Naive thymus-derived CD4-positive, alpha-beta T cell (primary cell): ENCODE measurements around the gene MPG. TPM values are rescaled to one million over a fixed set of nuclear protein-coding genes. Genes with fewer than 3 reads are reported as not detected.

Experiments
- ATAC-seq: fragments of 150-1000 bp; cut with Tn5 transposase; 2 replicates; pipeline ENCODE4 v1.10.0; 2021; ENCODE audit warnings: mild to moderate bottlenecking, moderate library complexity
- CTCF ChIA-PET: fragments of 350-600 bp; sonication (Branson Sonifier 250); formaldehyde crosslinking; loops from one replicate; lab custom pipeline; 2021; ENCODE audit warnings: antibody characterized with exemption; lab: Charles Lee
- POLR2A ChIA-PET: fragments of 350-600 bp; sonication (Branson Sonifier 250); formaldehyde crosslinking; loops from one replicate; lab custom pipeline; 2021; ENCODE audit warnings: antibody characterized with exemption, inconsistent platforms; lab: Charles Lee
- DNase-seq, 9 donors: peaks; one replicate each; pipeline versions ENCODE4 v3.0.0 to v3.0.0-alpha.2; 2020 to 2022; ENCODE audit warnings: mixed read lengths in 1 of 9
- H3K27ac ChIP-seq: one replicate; pipeline ENCODE4 v1.7.0; 2013; ENCODE audit warnings: mild to moderate bottlenecking, low read depth, low read length, moderate library complexity
- H3K27me3 ChIP-seq, 2 donors: one replicate each; pipeline ENCODE4 v1.7.0; 2013; ENCODE audit warnings: low read length in 2 of 2, mild to moderate bottlenecking in 2 of 2, moderate library complexity in 2 of 2; ENCODE audit not compliant: control insufficient read depth in 2 of 2, insufficient read depth in 2 of 2
- H3K36me3 ChIP-seq, 3 experiments: 1 replicate in 2 of 3; 2 replicates in 1 of 3; pipeline ENCODE4 v1.7.0; 2013; ENCODE audit warnings: low read length in 3 of 3, mild to moderate bottlenecking in 3 of 3, moderate library complexity in 1 of 3; ENCODE audit not compliant: insufficient read depth in 3 of 3, control insufficient read depth in 2 of 3
- H3K4me1 ChIP-seq, 2 donors: one replicate each; pipeline ENCODE4 v1.7.0; 2013; ENCODE audit warnings: low read length in 2 of 2, mild to moderate bottlenecking in 2 of 2, moderate library complexity in 1 of 2; ENCODE audit not compliant: control insufficient read depth in 2 of 2, insufficient read depth in 2 of 2
- H3K4me3 ChIP-seq: 2 replicates; pipeline ENCODE4 v1.7.0; 2013; ENCODE audit warnings: mild to moderate bottlenecking, low read length
- H3K9me3 ChIP-seq, 3 experiments: 1 replicate in 2 of 3; 2 replicates in 1 of 3; pipeline ENCODE4 v1.7.0; 2013; ENCODE audit warnings: low read length in 3 of 3; ENCODE audit not compliant: control insufficient read depth in 2 of 3
- H3K27ac Mint-ChIP-seq, 9 donors: one replicate each; pipeline ENCODE4 v1.8.0; 2020 to 2022; ENCODE audit warnings: mixed read lengths in 9 of 9, mild to moderate bottlenecking in 8 of 9, moderate library complexity in 5 of 9, inconsistent platforms in 2 of 9
- H3K27me3 Mint-ChIP-seq, 5 donors: one replicate each; pipeline ENCODE4 v1.8.0; 2021 to 2022; ENCODE audit warnings: mixed read lengths in 5 of 5, mild to moderate bottlenecking in 1 of 5
- H3K36me3 Mint-ChIP-seq, 5 donors: one replicate each; pipeline ENCODE4 v1.8.0; 2020 to 2022; ENCODE audit warnings: mixed read lengths in 5 of 5, mild to moderate bottlenecking in 3 of 5, inconsistent platforms in 1 of 5
- H3K4me1 Mint-ChIP-seq, 7 donors: one replicate each; pipeline ENCODE4 v1.8.0; 2020 to 2022; ENCODE audit warnings: mixed read lengths in 7 of 7, mild to moderate bottlenecking in 3 of 7, inconsistent platforms in 1 of 7
- H3K4me3 Mint-ChIP-seq, 10 donors: one replicate each; pipeline ENCODE4 v1.8.0; 2020 to 2022; ENCODE audit warnings: mild to moderate bottlenecking in 10 of 10, mixed read lengths in 10 of 10, moderate library complexity in 6 of 10, inconsistent platforms in 2 of 10
- H3K9me3 Mint-ChIP-seq, 11 donors: one replicate each; pipeline ENCODE4 v1.8.0; 2020 to 2022; ENCODE audit warnings: mixed read lengths in 11 of 11, mild to moderate bottlenecking in 4 of 11, inconsistent platforms in 1 of 11, moderate library complexity in 1 of 11
- intact Hi-C, 2 donors: fragments of 100-400 bp; cut with micrococcal nuclease; formaldehyde crosslinking; loops; one replicate each; pipeline ENCODE4 v1.15.1; 2023
- polyA plus RNA-seq, 2 donors: library from polyadenylated mRNA; unstranded; fragments of 300-500 nt; fragmentation: Illumina TruSeq; gene quantifications; one replicate each; pipeline ENCODE4 v1.2.3, GENCODE V29; 2021
- total RNA-seq, 6 experiments: library from RNA in 5 of 6; stranded (reverse) in 5 of 6; gene quantifications; 1 replicate in 5 of 6; 2 replicates in 1 of 6; pipeline ENCODE4 v1.2.3 and lab custom pipeline; 2021 to 2026

Gene MPG
- total and polyA plus RNA-seq, 7 experiments from 2014 or later: 17.5 to 59.5 (median 25.7) TPM

DNA sequence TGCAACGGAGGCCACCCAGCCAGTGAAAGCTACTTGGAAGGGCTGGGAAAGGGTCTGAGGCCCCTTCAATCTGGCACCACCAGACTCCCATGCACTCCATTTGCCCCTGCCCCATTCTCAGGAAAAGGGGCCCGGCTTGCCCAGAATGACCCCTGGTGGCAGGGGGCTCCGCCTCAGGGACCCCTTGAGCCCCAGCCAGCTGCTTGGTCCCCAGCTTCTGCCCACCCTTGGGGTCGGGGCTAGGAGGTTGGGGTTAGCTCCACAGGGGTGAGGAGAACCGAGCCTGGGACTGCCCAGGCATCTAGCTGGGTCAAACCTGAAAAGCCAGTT, 6.8 kb upstream of the MPG start:
- CTCF ChIA-PET: interaction anchor here (3.0 kb wide), 1 partner anchor 25 kb away, joined by 21 read pairs; no protein-coding TSS in a partner anchor
- Mint-ChIP-seq H3K4me3 (peak overlapping the region in 1 of 10 donors; percentile 47), H3K27me3 (peaks cover 14 to 53% (median 29%) of the 10 kb centered on the region in 5 donors), H3K36me3 (peaks cover 0 to 4% (median 0%) of the 10 kb centered on the region in 5 donors), H3K9me3 (no peaks in the 10 kb centered on the region), H3K27ac (no peak overlapping the region), H3K4me1 (peaks cover 5 to 11% (median 9%) of the 10 kb centered on the region in 7 donors)
- Histone ChIP-seq H3K4me1 (peaks cover 1 to 2% of the 10 kb centered on the region in 2 donors), H3K4me3 (no peak overlapping the region), H3K36me3 (no peaks in the 10 kb centered on the region), H3K27ac (no peak overlapping the region), H3K9me3 (no peaks in the 10 kb centered on the region), H3K27me3 (no peaks in the 10 kb centered on the region)
- POLR2A ChIA-PET: interaction anchor here (1.1 kb wide), 1 partner anchor 23 kb away, joined by 3 read pairs; no protein-coding TSS in a partner anchor
- ATAC-seq (no peak), DNase-seq (no peak)
- intact Hi-C loops: no loop called here

GRCh38 chr16:71540-72401, 6.3 kb upstream of the MPG start:
- intact Hi-C loops: no loop called here
- ATAC-seq (no peak), DNase-seq (no peak)
- peaks cover 14 to 53% (median 29%) of the 10 kb centered on the region in 5 donors for H3K27me3 Mint-ChIP-seq
- Histone ChIP-seq H3K36me3 (no peaks in the 10 kb centered on the region), H3K27ac (no peak overlapping the region), H3K9me3 (no peaks in the 10 kb centered on the region), H3K4me3 (no peak overlapping the region), H3K4me1 (peaks cover 7 to 8% of the 10 kb centered on the region in 2 donors), H3K27me3 (no peaks in the 10 kb centered on the region)
- POLR2A ChIA-PET: interaction anchor here (1.1 kb wide), 1 partner anchor 23 kb away, joined by 3 read pairs; no protein-coding TSS in a partner anchor
- H3K36me3 Mint-ChIP-seq: peaks cover 0 to 4% (median 0%) of the 10 kb centered on the region in 5 donors
- no peak overlapping the region for H3K27ac Mint-ChIP-seq
- CTCF ChIA-PET: no interaction called here
- H3K9me3 Mint-ChIP-seq: no peaks in the 10 kb centered on the region
- peaks cover 10 to 16% (median 14%) of the 10 kb centered on the region in 7 donors for H3K4me1 Mint-ChIP-seq
- peak overlapping the region in 1 of 10 donors; percentile 47 for H3K4me3 Mint-ChIP-seq

DNA sequence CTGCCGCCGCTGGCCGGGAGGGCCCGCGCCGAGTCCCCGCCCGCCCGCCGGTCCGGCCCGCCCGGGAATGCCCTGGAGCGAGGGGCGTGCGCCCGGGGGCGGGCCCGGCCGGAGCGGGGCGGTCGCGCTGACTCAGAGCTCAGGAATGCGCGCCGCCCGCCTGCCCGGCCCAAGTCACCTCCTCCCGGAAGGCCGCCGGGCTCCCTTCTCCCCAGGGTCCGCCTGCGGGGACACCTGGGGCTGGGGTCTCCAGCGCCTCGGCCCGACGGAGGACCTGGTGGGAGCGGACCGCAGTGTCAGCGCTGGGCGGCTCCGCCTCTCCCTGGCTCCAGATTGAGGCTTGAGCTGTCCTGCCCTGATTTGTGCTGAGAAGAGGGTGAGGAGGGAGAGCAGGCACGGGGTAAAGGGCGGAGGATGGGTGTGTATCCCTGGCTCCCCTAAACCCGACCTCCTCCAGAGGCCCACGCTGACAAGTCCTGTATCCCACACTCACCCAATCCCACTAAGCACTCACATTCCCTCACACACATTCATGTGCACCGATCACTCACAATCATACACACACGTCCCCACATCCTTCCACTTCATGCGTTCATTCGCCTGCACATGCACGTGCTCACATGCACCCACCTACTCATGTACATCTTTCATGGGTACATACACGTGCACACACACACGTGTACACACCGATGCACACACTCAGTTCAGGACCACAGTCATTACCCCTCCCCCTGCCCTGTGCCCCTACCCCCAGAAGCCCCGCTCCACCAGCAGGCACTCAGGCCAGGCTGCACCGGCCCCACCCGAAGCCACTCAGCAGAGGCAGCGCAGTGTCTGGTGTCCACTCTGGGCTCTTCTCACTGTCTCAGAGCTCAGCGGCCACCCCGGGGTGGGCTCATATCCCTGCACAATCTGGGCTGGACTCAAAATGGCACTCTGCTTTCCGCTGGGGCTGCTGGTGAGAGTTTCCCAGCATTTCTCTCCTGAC, 5.2 kb upstream of the MPG start, which contains the start of gene RHBDF1:
TSS of gene RHBDF1 (minus strand) at position 71 of the 988 bp plus-strand sequence. CDS start 7,616 bp downstream, outside the sequence.
- no peaks in the 10 kb centered on the region for H3K9me3 Mint-ChIP-seq
- peaks cover 0 to 4% (median 0%) of the 10 kb centered on the region in 5 donors for H3K36me3 Mint-ChIP-seq

DNA sequence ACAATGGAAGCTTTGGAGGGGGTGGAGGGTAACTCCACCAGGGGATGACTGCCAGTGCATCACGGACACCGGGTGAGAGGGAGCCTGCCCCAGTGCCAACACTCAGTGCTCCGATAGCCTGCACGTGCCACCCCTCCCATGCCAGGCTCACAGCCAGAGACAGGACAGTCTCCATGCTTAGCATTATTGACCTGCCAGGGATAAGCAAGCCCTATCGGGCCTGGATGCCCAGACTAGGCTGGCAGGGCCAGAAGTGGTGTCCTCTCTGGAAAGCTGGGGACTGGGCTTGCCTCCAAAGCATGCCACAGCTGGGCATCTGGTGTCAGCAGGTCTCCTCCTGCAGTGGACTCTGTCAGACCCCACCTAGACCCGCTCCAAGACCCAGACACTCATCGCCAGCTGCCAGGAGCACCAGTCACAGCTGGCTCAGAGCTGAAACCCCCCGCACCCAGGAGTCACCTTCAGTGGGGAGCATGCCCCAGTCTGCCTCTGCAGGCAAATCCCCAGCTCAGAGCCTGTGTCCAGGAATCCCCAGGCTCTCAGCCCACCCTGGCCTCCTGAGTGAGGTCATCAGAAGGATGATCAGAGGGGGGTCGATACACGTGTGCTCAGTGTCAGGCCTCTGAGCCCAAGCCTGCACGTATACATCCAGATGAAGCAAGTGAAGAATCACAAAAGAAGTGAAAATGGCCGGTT, 3.8 kb upstream of the MPG start:
- Histone ChIP-seq H3K4me1 (peaks cover 14 to 15% of the 10 kb centered on the region in 2 donors), H3K27me3 (no peaks in the 10 kb centered on the region), H3K4me3 (no peak overlapping the region), H3K27ac (no peak overlapping the region), H3K9me3 (no peaks in the 10 kb centered on the region), H3K36me3 (no peaks in the 10 kb centered on the region)
- ATAC-seq (no peak), DNase-seq (no peak)
- Mint-ChIP-seq H3K27me3 (peaks cover 14 to 46% (median 29%) of the 10 kb centered on the region in 5 donors), H3K4me3 (peak overlapping the region in 1 of 10 donors; percentile 25), H3K27ac (peak overlapping the region in 1 of 9 donors; percentile 41), H3K9me3 (peaks cover 0 to 1% (median 0%) of the 10 kb centered on the region in 11 donors), H3K4me1 (peaks cover 14 to 31% (median 24%) of the 10 kb centered on the region in 7 donors), H3K36me3 (peaks cover 0 to 4% (median 0%) of the 10 kb centered on the region in 5 donors)
- ChIA-PET CTCF (no interaction called here), POLR2A (no interaction called here)
- intact Hi-C loops: no loop called here

More for the DNA sequence above, 5.2 kb upstream of the MPG start, which contains the start of gene RHBDF1:
- peak; percentile 34 for ATAC-seq
- peaks cover 14 to 50% (median 29%) of the 10 kb centered on the region in 5 donors for H3K27me3 Mint-ChIP-seq
- H3K9me3 ChIP-seq: no peaks in the 10 kb centered on the region
- H3K4me3 ChIP-seq: no peak within 1 kb of the TSS
- H3K36me3 ChIP-seq: no peaks in the 10 kb centered on the region
- H3K4me3 Mint-ChIP-seq: peak within 1 kb of the TSS; percentile 6 to 86 (median 58)
- H3K27ac Mint-ChIP-seq: no peak within 1 kb of the TSS
- peaks cover 12 to 14% of the 10 kb centered on the region in 2 donors for H3K4me1 ChIP-seq
- peaks cover 12 to 23% (median 18%) of the 10 kb centered on the region in 7 donors for H3K4me1 Mint-ChIP-seq
- intact Hi-C loops: no loop called here
- DNase-seq: peak in 1 of 9 donors; percentile 52
- CTCF ChIA-PET: no interaction called here
- POLR2A ChIA-PET: interaction anchor here (1.1 kb wide), 1 partner anchor 21 kb away, joined by 3 read pairs; no protein-coding TSS in a partner anchor
- no peak within 1 kb of the TSS for H3K27ac ChIP-seq
- no peaks in the 10 kb centered on the region for H3K27me3 ChIP-seq

- peak overlapping the region in 1 of 10 donors; percentile 32 for H3K4me3 Mint-ChIP-seq
- Histone ChIP-seq H3K27ac (no peak overlapping the region), H3K4me1 (peaks cover 14 to 15% of the 10 kb centered on the region in 2 donors), H3K36me3 (peaks cover 0 to 6% (median 0%) of the 10 kb centered on the region in 3 experiments), H3K27me3 (no peaks in the 10 kb centered on the region), H3K9me3 (no peaks in the 10 kb centered on the region), H3K4me3 (no peak overlapping the region)
- ChIA-PET POLR2A (interaction anchor here (0.6 kb wide), 1 partner anchor 645 kb away, joined by 3 read pairs; no protein-coding TSS in a partner anchor), CTCF (interaction anchor here (3.1 kb wide), 1 partner anchor 9 kb away, joined by 9 read pairs; no protein-coding TSS in a partner anchor)
- no peak for DNase-seq
- H3K9me3 Mint-ChIP-seq: peaks cover 0 to 1% (median 0%) of the 10 kb centered on the region in 11 donors
- H3K36me3 Mint-ChIP-seq: peaks cover 0 to 5% (median 0%) of the 10 kb centered on the region in 5 donors
- H3K4me1 Mint-ChIP-seq: peaks cover 14 to 37% (median 30%) of the 10 kb centered on the region in 7 donors
- peak overlapping the region in 1 of 9 donors; percentile 41 for H3K27ac Mint-ChIP-seq
- ATAC-seq: no peak
- peaks cover 14 to 40% (median 24%) of the 10 kb centered on the region in 5 donors for H3K27me3 Mint-ChIP-seq
- intact Hi-C loops: no loop called here
Measured at GRCh38 chr16:74747-75334, 3.2 kb upstream of the MPG start.
